Activated naive CD4-positive, alpha-beta T cell treated with anti-CD3 and anti-CD28 coated beads, Interleukin-2, amount 50 U/mL, for 72 hours (primary cell): ENCODE results near the gene SLC6A15. TPM values are rescaled to one million over a fixed set of nuclear protein-coding genes. Genes with fewer than 3 reads are reported as not detected.

Experiments
- ATAC-seq, 2 donors: fragments of 150-1000 bp; cut with Tn5 transposase; 2 replicates each; pipeline ENCODE4 v1.10.0; 2021; ENCODE audit warnings: mild to moderate bottlenecking in 2 of 2, moderate library complexity in 2 of 2
- DNase-seq, 2 donors: peaks; one replicate each; pipeline ENCODE4 v3.0.0; 2021 to 2022; ENCODE audit warnings: low spot score in 2 of 2
- H3K27ac Mint-ChIP-seq, 2 donors: one replicate each; pipeline ENCODE4 v1.8.0; 2022; ENCODE audit warnings: mild to moderate bottlenecking in 2 of 2, mixed read lengths in 2 of 2
- H3K36me3 Mint-ChIP-seq, 2 donors: one replicate each; pipeline ENCODE4 v1.8.0; 2022; ENCODE audit warnings: mixed read lengths in 2 of 2
- H3K9me3 Mint-ChIP-seq, 2 donors: one replicate each; pipeline ENCODE4 v1.8.0; 2022; ENCODE audit warnings: mixed read lengths in 2 of 2
- total RNA-seq, 2 donors: library from RNA; stranded (reverse); gene quantifications; one replicate each; pipeline ENCODE4 v1.2.3, GENCODE V29; 2022

Gene SLC6A15
- total RNA-seq, 2 donors from 2014 or later, result not detected

GRCh38 chr12:84891106-84891838 lies 21.3 kb downstream of the SLC6A15 start:
- Mint-ChIP-seq H3K9me3 (no peaks in the 10 kb centered on the region), H3K36me3 (no peaks in the 10 kb centered on the region), H3K27ac (no peak overlapping the region)
- no peak for ATAC-seq
- no peak for DNase-seq

- ATAC-seq (no peak), DNase-seq (no peak)
- no peak overlapping the region for H3K27ac Mint-ChIP-seq
- no peaks in the 10 kb centered on the region for H3K36me3 Mint-ChIP-seq
- H3K9me3 Mint-ChIP-seq, result no peaks in the 10 kb centered on the region
Observed at GRCh38 chr12:84889818-84890217, 22.8 kb downstream of the SLC6A15 start.

GRCh38 chr12:84888861-84889260 lies 23.7 kb downstream of the SLC6A15 start:
- Mint-ChIP-seq H3K27ac (no peak overlapping the region), H3K9me3 (no peaks in the 10 kb centered on the region), H3K36me3 (no peaks in the 10 kb centered on the region)
- ATAC-seq (no peak), DNase-seq (no peak)

DNA sequence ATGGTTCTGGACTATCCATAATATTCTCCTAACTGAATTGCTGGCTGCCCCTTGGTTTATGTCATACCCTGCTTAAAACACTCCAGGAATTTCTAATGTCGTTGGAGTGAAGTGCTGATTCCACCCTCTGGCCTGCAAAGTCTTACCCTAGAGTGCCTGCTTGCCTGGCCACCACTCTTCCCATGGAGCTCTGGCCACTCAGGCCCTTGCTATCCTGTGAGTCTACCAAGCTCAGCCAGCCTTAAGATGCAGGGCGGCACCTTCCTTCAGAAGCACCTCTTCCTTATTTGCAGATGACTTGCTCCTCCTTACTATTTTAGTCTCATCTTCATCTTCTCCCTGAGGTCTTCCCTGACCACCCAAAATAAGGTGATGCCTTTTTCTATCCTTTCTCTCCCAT lies 35.3 kb downstream of the SLC6A15 start:
- Mint-ChIP-seq H3K27ac (no peak overlapping the region), H3K36me3 (no peaks in the 10 kb centered on the region), H3K9me3 (no peaks in the 10 kb centered on the region)
- no peak for ATAC-seq
- no peak for DNase-seq

DNA sequence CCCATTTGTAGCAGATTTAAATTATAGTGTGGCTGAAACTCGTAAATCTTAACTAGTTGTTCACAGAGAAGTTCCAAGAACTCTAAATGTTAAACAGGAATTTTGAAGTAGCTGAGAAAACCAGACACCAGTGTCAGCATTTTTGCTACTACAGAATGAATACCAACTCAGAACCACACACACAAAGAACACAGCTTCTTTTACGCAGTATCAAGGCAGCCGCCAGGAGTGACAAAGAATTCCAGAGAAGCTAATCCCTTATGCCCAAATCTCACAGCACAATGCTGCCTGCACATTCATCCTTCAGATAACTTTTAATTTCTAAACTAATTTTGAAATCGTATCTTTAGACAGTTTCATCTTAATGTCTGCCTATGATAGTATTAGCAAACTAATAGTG lies 37.4 kb downstream of the SLC6A15 start:
- DNase-seq, result no peak
- no peaks in the 10 kb centered on the region for H3K36me3 Mint-ChIP-seq
- no peaks in the 10 kb centered on the region for H3K9me3 Mint-ChIP-seq
- no peak for ATAC-seq
- H3K27ac Mint-ChIP-seq, result no peak overlapping the region

- no peak for ATAC-seq
- no peak for DNase-seq
- Mint-ChIP-seq H3K9me3 (no peaks in the 10 kb centered on the region), H3K27ac (no peak overlapping the region), H3K36me3 (no peaks in the 10 kb centered on the region)
Observed at GRCh38 chr12:84874825-84875139, 37.8 kb downstream of the SLC6A15 start.

- H3K27ac Mint-ChIP-seq, result no peak overlapping the region
Observed at GRCh38 chr12:84874125-84874824, 38.3 kb downstream of the SLC6A15 start.

GRCh38 chr12:84862186-84862585 lies 50.4 kb downstream of the SLC6A15 start:
- DNase-seq (no peak), ATAC-seq (no peak)
- Mint-ChIP-seq H3K36me3 (no peaks in the 10 kb centered on the region), H3K9me3 (no peaks in the 10 kb centered on the region), H3K27ac (no peak overlapping the region)

More at GRCh38 chr12:84874125-84874824, 38.3 kb downstream of the SLC6A15 start:
- Mint-ChIP-seq H3K36me3 (no peaks in the 10 kb centered on the region), H3K9me3 (no peaks in the 10 kb centered on the region)
- no peak for DNase-seq
- peak in 1 of 2 donors; percentile 79 for ATAC-seq

- no peak overlapping the region for H3K27ac Mint-ChIP-seq
- ATAC-seq (no peak), DNase-seq (no peak)
- no peaks in the 10 kb centered on the region for H3K9me3 Mint-ChIP-seq
- no peaks in the 10 kb centered on the region for H3K36me3 Mint-ChIP-seq
Observed at GRCh38 chr12:84860718-84861117, 51.9 kb downstream of the SLC6A15 start.

DNA sequence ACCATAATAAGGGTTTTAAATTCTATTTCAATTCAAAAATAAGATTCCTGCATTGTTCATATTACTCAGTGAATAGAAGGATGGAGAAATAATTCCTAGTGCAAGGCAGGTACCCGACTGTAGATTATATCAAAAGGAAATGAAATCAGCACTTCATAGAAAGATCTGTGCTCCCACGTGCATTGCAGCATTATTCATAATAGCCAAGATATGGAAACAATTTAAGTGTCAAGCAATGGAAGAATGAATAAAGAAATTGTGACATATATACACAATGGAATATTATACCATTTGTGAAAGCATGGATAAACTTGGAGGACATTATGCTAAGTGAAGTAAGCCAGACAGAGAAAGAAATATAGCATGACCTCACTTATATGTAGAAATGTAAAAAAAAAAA lies 53.8 kb downstream of the SLC6A15 start:
- no peaks in the 10 kb centered on the region for H3K36me3 Mint-ChIP-seq
- DNase-seq, result no peak
- no peak for ATAC-seq
- no peak overlapping the region for H3K27ac Mint-ChIP-seq
- no peaks in the 10 kb centered on the region for H3K9me3 Mint-ChIP-seq

- Mint-ChIP-seq H3K36me3 (no peaks in the 10 kb centered on the region), H3K9me3 (no peaks in the 10 kb centered on the region), H3K27ac (no peak overlapping the region)
- no peak for ATAC-seq
- DNase-seq, result no peak
Observed at GRCh38 chr12:84857525-84858208, 54.9 kb downstream of the SLC6A15 start.

DNA sequence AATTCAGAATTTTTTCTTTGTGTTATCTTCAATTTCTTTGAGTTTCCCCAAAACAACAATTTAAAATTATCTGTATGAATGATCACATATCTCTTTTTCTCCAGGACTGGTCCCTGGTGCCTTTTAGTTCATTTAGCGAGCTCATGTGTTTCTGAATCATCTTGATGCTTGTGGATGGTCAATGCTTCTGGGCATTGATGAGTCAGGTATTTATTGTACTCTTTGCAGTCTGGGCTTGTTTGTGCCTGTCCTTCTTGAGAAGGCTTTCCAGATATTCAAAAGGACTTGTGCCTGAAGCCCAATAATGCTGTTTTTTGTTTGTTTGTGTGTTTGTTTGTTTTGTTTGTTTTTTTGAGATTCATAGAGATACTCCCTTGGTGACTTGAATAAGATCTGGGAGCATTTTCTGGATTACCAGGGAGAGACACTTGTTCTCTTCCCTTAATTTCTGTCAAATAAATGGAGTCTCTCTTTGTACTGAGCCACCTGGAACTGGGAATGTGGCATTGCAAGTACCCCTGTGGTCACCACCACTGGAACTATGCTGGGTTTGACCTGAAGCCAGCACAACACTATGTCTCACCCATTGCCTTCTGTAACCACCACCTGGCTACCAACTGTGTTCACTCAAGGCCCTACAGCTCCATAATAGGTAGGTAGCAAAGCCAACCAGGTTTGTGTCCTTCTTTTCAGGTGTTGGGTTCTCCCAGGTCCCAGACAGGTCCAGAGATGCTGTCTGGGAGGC lies 56.3 kb downstream of the SLC6A15 start:
- DNase-seq, result no peak
- Mint-ChIP-seq H3K9me3 (peaks cover 0 to 4% of the 10 kb centered on the region in 2 donors), H3K36me3 (no peaks in the 10 kb centered on the region), H3K27ac (no peak overlapping the region)
- ATAC-seq, result no peak

GRCh38 chr12:84843593-84844144 lies 68.9 kb downstream of the SLC6A15 start:
- ATAC-seq, result peak in 1 of 2 donors; percentile 92
- Mint-ChIP-seq H3K9me3 (no peaks in the 10 kb centered on the region), H3K27ac (no peak overlapping the region), H3K36me3 (no peaks in the 10 kb centered on the region)
- peak in 1 of 2 donors; percentile 4 for DNase-seq

GRCh38 chr12:84842406-84843013 lies 70.1 kb downstream of the SLC6A15 start:
- no peaks in the 10 kb centered on the region for H3K36me3 Mint-ChIP-seq
- no peaks in the 10 kb centered on the region for H3K9me3 Mint-ChIP-seq
- DNase-seq, result no peak
- no peak for ATAC-seq
- H3K27ac Mint-ChIP-seq, result no peak overlapping the region

DNA sequence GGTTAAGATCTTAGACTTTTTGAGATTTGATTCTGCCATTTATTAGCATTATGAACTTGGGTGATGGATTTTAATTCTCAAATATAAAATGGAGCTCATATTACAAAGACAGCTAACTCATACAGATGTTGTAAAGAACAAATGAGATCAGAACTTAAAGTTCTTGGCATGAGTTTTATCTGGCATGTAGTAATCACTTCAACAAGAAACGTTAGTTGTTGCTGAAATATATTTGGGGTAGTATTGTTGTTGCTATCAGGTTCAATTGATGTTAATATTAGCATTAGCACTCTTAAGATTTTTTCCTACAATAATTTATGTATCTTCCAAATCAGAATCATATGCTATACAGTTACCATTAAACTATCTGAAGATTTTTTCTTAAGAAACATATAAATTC lies 71.0 kb downstream of the SLC6A15 start:
- no peak overlapping the region for H3K27ac Mint-ChIP-seq
- ATAC-seq (no peak), DNase-seq (no peak)
- H3K36me3 Mint-ChIP-seq, result no peaks in the 10 kb centered on the region
- H3K9me3 Mint-ChIP-seq, result no peaks in the 10 kb centered on the region

GRCh38 chr12:84840356-84840755 lies 72.2 kb downstream of the SLC6A15 start:
- Mint-ChIP-seq H3K27ac (no peak overlapping the region), H3K9me3 (no peaks in the 10 kb centered on the region), H3K36me3 (no peaks in the 10 kb centered on the region)
- DNase-seq, result no peak
- ATAC-seq, result no peak
